ENCODE measurements around the gene GCAT.

Gene GCAT

GRCh38 chr22:37811867-37812266, 4.1 kb downstream of the GCAT start:
- DNase-seq, result no peak

- no peak for DNase-seq
Observed at GRCh38 chr22:37812869-37813678, 5.3 kb downstream of the GCAT start.

- no peak for DNase-seq
Observed at GRCh38 chr22:37815593-37815992, 7.9 kb downstream of the GCAT start.

- DNase-seq, result no peak
Observed at GRCh38 chr22:37816543-37817180, 8.9 kb downstream of the GCAT start.

- DNase-seq, result peak; percentile 18
Observed at GRCh38 chr22:37817705-37818408, 10.1 kb downstream of the GCAT start.

GRCh38 chr22:37818409-37819104, 10.8 kb downstream of the GCAT start:
- DNase-seq, result no peak

GRCh38 chr22:37819105-37819433, 11.3 kb downstream of the GCAT start:
- no peak for DNase-seq

- no peak for DNase-seq
Observed at GRCh38 chr22:37820350-37820749, 12.6 kb downstream of the GCAT start.

- DNase-seq, result no peak
Observed at GRCh38 chr22:37822079-37822833, 14.5 kb downstream of the GCAT start.

GRCh38 chr22:37823134-37823985, 15.6 kb downstream of the GCAT start, which contains the start of gene GALR3:
TSS of gene GALR3 (plus strand) at chr22:37823382. CDS start at chr22:37823407, 25 bp downstream.
- DNase-seq, result no peak

GRCh38 chr22:37824674-37825641, 17.2 kb downstream of the GCAT start:
- DNase-seq, result no peak

- peak; percentile 41 for DNase-seq
Observed at GRCh38 chr22:37827056-37827455, 19.3 kb downstream of the GCAT start.

- DNase-seq, result no peak
Observed at GRCh38 chr22:37830093-37830842, 22.5 kb downstream of the GCAT start.

- DNase-seq, result no peak
Observed at GRCh38 chr22:37831472-37831871, 23.7 kb downstream of the GCAT start.

GRCh38 chr22:37832022-37832857, 24.5 kb downstream of the GCAT start:
- no peak for DNase-seq

GRCh38 chr22:37842015-37842793, 34.5 kb downstream of the GCAT start:
- DNase-seq, result no peak

GRCh38 chr22:37843741-37844089, 36.0 kb downstream of the GCAT start:
- DNase-seq, result peak; percentile 9

GRCh38 chr22:37844904-37845329, 37.2 kb downstream of the GCAT start:
- DNase-seq, result no peak

All from NCI-H1694 (cell line).